IPS-NIHi7 (cell line): ENCODE results near the gene HAND2.

Experiments
- DNase-seq: peaks from one replicate; pipeline ENCODE4 v3.0.0; 2012; ENCODE audit warnings: mixed read lengths; ENCODE audit errors: extremely low spot score

HAND2 gene

GRCh38 chr4:173521467-173522159 is 8.4 kb downstream of the HAND2 start:
- no peak for DNase-seq

DNA sequence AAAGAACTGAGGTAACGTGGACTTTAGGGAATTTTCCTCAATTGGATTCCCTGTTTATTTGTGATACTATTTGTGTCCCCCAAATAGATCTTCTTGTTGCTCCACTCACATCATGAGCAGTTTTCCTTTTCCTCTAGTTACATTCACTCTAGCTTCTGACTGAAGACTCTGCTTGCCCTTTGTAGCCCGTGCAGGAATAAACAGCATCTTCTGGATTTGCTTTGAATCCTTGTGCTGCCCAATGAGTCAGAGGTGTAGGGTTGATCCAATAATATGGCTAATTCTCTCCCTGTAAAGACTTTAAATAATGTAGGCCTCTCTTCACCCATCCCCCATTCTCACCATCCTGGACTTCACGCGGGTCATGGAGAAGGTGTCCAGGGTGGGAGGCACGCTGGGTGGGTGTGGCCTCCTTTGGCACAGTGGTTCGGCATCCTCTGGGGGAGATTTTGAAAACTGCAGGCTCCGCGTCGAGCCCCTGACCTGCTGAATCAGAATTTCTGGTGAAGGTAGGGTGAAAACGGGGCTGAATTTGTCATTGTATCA is 9.0 kb downstream of the HAND2 start:
- no peak for DNase-seq

- no peak for DNase-seq
Observed at GRCh38 chr4:173519111-173520101, 10.6 kb downstream of the HAND2 start.

DNA sequence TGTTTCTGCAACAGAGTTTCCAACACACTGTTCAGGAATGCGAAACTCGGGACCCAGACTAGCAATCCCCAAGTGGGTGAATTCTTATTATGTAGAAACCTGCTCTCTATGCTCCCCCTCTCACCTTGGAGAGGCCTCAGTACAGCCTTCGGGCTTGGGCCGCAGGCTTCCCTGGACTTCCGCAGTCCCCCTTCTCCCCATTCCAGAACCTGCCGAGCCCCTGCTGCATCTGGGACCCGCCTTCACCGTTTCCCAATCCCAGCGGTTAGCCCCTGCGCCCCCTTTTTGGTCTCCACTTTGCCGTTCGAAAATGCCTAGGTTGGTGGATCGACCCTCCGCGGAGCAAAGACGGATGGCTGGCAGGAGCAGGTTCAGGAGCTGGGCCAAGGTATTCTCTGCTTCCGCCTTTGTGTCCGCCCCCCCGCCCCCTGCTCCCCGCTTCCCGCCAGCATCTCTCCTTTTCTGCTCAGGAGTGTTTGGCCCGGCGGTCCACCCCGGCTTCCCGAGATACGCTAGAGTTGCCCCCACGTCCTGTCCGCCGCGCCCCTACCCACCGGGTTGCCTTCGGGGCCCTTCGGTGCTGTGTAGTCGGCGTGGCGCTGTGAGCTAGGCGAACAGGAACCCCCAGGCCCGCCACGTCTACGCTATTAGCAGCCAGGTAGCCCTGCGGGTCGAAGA is 11.5 kb downstream of the HAND2 start:
- DNase-seq: no peak

DNA sequence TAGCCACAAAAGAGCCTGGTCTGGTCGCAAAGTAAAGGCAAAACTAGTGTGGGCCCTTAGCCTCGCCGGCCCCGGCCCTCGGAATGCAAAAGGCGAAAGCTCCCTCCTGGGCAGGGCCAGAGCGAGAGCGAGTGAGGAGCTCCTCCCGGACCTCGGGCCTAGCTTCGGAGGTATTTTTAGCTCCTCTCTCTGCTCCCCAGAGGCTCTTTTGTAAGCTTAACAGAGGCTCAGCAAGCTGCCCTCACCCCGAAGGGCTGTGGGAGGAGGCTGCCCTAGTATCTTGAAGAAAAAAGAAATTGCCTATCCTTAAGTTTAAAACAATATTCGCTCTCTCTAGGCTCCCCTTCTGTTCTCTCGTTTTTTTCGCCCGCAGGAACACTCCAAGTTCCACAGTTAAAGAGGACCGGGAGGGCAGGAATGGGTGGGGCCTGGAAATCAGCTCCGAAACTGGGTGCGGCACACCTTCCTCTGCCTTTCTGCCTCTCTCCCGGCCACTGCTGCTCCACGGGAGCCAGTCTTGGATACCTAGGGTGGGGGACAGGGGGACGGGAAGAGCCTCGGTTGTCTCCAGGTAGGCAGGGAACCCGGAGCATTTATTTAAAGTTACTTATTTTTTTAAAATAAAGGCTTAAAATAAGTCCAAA is 12.1 kb downstream of the HAND2 start:
- peak; percentile 68 for DNase-seq

GRCh38 chr4:173516621-173517524 is 13.2 kb downstream of the HAND2 start:
- peak; percentile 57 for DNase-seq

GRCh38 chr4:173515458-173515857 is 14.6 kb downstream of the HAND2 start:
- DNase-seq: no peak

DNA sequence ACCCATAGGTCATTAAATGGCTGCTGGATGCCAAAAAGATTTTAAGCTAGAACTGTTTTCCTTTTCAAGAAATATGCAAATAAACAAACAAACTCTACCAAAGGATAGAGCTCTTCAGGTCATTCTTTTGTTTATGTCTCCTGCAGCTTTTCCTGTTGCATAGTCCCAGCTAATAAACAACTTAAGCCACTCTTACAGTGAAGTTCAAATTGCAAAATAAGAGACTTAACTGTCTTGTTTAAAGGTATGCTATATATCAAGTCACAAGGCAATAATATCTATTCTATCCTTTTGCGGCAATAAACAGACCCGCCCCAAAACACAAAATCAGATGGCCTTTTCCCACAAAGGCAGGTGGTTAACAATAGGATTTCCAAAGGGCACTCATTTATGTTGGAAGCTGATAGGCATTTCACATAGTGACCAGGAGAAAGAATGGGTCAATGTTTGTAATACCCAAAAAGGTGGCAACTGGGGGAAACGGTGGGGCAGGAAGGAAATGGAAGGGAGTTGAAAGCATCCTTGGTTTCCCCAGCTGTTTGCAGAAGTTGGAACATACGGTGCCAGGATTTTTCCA is 15.3 kb downstream of the HAND2 start:
- no peak for DNase-seq

DNA sequence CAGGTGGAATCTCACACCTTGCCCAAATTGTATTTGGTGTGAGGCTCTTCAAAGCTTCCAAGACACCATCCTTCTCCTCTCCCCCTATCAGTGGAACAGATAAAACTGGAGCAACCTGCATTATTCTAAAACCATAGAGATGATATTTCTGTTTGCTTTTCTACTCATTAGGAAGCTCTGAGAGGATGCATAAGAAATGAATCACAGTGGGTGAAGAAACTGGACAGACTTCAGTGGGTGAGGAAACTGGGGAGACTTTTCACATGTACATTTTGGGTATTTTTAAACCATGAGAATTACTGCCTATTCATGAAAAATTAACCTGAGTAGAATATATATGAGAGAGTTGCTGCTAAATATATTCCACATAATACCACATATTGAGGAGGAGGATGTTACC is 16.4 kb downstream of the HAND2 start:
- DNase-seq: no peak

DNA sequence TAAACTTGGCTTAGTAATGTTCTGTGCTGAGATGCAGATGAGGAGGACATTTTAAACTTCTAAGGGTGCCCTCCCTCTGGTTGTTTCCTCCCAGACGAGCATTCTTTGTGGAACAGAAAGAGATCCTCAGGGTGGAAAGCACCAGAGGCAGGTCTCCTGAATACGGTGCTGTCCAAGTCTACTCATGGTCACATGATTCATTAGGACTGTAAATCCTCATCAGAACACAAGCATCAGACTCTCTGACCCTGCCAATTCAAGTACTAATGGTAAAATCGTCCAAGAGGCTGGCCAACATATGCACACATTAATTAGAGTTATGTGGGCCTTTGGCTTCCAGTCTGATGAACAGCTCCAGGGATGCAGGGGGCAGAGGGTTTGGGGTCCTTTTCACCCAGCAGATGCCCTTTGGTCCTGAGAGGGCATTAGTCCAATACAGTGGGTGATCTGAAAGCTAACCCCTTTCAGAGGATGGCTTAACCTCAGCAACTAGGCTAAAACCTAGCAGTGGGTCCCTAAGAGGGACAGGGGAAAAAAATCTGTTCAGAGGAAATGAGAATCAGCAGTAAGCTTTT is 18.2 kb downstream of the HAND2 start:
- DNase-seq: no peak

GRCh38 chr4:173509036-173510001 is 20.7 kb downstream of the HAND2 start:
- DNase-seq: no peak

- DNase-seq: no peak
Observed at GRCh38 chr4:173508386-173509035, 21.5 kb downstream of the HAND2 start.

GRCh38 chr4:173507471-173508385 is 22.3 kb downstream of the HAND2 start:
- peak; percentile 53 for DNase-seq

DNA sequence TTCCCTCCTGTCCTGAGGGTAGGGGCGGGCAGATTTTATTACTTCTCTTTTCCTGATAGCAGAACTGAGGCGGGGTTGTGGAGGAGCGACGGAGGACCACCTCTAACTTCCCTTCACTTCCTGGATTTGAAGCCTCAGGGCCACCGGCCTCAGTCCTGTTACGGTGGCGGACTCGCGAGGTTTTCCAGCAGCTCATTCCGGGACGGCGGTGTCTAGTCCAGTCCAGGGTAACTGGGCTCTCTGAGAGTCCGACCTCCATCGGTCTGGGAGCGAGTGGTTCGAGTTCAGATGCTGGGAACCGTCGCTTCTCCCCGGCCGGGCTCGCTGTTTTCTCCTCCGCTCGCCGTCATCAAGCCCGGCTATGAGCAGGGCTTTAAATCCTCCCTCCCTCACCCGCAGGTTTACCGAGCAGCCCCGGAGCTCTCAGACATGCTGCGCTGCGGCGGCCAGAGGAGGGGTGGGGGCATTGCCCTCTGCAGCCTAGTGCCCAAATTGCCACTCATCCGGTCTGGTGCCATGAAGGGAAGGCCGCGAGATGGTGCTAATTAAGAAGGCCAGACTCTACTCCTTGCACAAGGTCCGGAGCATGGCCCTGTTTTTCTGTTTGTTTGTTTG is 23.3 kb downstream of the HAND2 start:
- no peak for DNase-seq

GRCh38 chr4:173505924-173506518 is 24.0 kb downstream of the HAND2 start:
- DNase-seq: peak; percentile 75

DNA sequence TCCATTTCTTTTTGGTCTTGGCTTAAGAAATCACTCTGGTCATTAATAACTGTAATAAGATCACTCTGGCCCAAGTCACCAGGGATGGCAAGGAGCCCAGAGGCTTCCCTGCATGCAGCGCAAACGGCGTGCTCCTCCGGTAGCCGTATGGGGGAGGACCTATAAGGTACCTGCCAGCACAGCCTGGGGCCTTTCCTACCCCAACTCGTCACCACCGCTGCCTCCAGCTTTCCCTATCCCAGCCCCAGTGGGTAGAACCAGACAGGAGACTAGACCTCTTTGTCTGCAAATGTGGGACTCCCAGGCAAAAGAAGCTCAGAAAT is 25.9 kb downstream of the HAND2 start:
- DNase-seq: no peak
